NT2/D1 (cell line): ENCODE results near the gene FRYL.

Experiments used
- SUZ12 ChIP-seq: IDR thresholded peaks from 2 replicates; pipeline ENCODE4 v1.6.1; 2011; ENCODE audit not compliant: insufficient read length, insufficient read depth; ENCODE audit errors: extremely low read depth
- YY1 ChIP-seq: IDR thresholded peaks from 2 replicates; pipeline ENCODE4 v1.6.1; 2011; ENCODE audit not compliant: insufficient read length, insufficient read depth
- ZNF274 ChIP-seq: IDR thresholded peaks from 2 replicates; pipeline ENCODE4 v1.6.1; 2011; ENCODE audit warnings: mild to moderate bottlenecking, low read depth, low read length

DNA sequence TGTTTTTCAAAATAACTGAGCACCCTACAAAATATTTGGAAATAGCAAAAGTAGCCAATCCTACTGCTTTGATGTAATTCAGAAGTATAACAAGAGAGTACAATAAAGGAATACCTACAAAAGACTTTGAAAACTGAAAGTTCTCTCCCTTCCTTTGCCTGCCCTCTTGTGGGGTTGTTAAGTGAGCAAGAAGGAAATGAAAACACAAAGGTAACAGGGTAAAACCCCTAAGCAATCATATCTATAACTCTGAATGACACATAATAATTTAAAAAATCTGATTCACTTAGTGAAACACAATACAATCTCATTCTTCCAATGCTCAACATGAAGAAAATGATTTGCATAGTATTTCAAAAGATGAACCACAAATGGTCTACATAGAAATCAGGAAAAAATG lies 98.2 kb downstream of the FRYL start:
- no peak for TF ChIP-seq YY1
- TF ChIP-seq SUZ12 = no peak
- no peak for TF ChIP-seq ZNF274
